ENCODE results near the gene POLR2E. TPM values are rescaled to one million over a fixed set of nuclear protein-coding genes. Genes with fewer than 3 reads are reported as not detected.

POLR2E gene
- total and polyA plus RNA-seq, 2 of the 8 experiments (the other 6 are each of a cell fraction or from before 2014, with no cell fraction given), result 281 to 381 TPM

DNA sequence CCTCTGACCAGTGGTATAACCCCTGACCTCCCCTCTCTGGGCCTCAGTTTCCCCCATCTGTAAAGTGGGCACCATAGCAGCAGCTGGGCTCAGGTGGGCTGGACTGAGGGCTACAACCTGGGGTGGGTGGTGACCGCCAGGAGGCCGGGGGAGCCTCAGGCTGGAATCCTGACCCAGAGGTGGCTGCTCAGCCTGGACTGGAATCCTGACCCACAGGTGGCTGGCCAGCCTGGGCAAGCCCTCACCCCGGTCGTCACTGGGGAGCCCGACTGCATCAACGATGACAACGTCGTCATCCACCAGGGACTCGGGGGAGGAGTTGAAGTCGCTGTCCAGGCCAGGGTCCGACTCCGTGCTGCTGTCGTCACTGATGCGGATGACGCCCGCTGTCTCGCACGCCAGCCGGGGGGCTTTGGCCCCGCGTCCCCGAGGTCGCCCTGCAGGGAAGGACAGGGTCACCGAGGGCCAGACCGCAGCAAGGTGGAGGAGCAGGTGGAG lies 18.9 kb upstream of the POLR2E start (continued):
- TF ChIP-seq EZH2 (IDR thresholded peaks at IDR 0.05; ENCODE audit: low read depth, low read length, severe bottlenecking), result no peak
- no peak for TF ChIP-seq BACH1 (IDR thresholded peaks at IDR 0.05; ENCODE audit: low read length)
- no peak for TF ChIP-seq RXRA (IDR thresholded peaks at IDR 0.05; ENCODE audit: insufficient read depth, low read depth, low read length)
- no peak for TF ChIP-seq CREB1 (IDR thresholded peaks at IDR 0.05)
- no peak for TF ChIP-seq TCF12 (IDR thresholded peaks at IDR 0.05; ENCODE audit: low read depth, low read length)
- no peak for TF ChIP-seq SIX5 (IDR thresholded peaks at IDR 0.05; ENCODE audit: low read depth, low read length)
- TF ChIP-seq TEAD4 (IDR thresholded peaks at IDR 0.05; ENCODE audit: low read depth, low read length), result no peak
- no peak for TF ChIP-seq TAF7 (optimal IDR thresholded peaks at IDR 0.05; ENCODE audit: borderline replicate concordance, low read depth, low read length)
